KBM-7 (cell line): Measurements from ENCODE around the gene TP53TG5.

Source experiments
- DNase-seq: peaks from one replicate; pipeline ENCODE4 v3.0.0-alpha.2; 2015
- in situ Hi-C: fragments of 300-500 bp; cut with MboI; formaldehyde crosslinking; loops from 2 replicates; pipeline ENCODE4 v1.14.3; 2020; ENCODE audit warnings: low sequenced_read_pairs, low pct_unique_long_range_greater_than_20kb, mixed read lengths

The TP53TG5 gene

GRCh38 chr20:45378191-45378590 lies at the start of gene TP53TG5:
TSS of gene TP53TG5 (minus strand) at chr20:45378325. CDS start at chr20:45378236, 89 bp downstream.
- in situ Hi-C loops: no loop called here
- DNase-seq: no peak

DNA sequence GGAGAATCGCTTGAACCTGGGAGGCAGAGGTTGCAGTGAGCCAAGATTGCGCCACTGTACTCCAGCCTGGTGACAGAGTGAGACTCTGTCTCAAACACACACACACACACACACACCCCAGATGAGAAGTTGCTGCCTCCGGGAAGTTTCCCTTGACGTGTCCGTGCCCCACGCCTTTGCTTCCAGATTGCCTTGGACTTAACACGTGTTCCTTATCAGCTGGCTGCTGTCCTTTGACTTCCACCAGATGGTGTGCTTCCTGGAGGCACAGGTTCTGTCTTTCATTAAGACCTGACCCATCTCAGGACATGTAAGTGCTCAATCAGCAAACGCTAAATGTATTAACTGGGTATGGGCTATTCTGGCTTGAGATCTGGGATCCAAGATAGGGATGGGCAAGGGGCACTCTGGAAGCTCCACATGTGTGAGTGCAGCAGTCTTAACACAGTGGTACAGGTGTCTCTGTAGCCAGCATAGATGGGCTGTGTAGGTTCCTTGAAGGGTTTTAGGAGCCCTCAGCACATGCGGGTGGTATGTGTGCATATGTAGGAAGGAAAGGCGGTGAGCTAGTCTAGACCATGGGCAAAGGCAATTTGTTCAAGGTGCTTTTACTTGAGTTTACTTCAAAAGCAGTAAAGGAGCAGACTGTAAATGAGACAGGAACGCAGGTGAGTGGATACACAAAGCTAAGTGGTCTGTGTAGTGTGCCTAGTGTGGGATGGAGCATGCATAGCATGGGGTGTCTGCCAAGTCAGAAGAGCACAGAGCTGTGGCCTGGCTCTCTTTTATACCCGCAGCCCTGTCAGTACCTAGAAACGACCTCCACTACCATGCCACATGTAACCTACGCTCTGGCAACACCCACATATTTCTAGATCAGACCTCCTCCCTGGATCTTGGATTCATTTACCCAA lies 49.4 kb upstream of the TP53TG5 start:
- in situ Hi-C loops: no loop called here
- DNase-seq: no peak

GRCh38 chr20:45426320-45427016 lies 48.3 kb upstream of the TP53TG5 start:
- in situ Hi-C loops: no loop called here
- no peak for DNase-seq

DNA sequence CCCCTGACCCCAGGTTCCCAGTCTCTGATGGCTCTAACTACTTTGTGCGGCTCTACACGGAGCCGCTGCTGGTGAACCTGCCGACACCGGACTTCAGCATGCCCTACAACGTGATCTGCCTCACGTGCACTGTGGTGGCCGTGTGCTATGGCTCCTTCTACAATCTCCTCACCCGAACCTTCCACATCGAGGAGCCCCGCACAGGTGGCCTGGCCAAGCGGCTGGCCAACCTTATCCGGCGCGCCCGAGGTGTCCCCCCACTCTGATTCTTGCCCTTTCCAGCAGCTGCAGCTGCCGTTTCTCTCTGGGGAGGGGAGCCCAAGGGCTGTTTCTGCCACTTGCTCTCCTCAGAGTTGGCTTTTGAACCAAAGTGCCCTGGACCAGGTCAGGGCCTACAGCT lies 47.4 kb upstream of the TP53TG5 start:
- DNase-seq: no peak
- in situ Hi-C loops: no loop called here

DNA sequence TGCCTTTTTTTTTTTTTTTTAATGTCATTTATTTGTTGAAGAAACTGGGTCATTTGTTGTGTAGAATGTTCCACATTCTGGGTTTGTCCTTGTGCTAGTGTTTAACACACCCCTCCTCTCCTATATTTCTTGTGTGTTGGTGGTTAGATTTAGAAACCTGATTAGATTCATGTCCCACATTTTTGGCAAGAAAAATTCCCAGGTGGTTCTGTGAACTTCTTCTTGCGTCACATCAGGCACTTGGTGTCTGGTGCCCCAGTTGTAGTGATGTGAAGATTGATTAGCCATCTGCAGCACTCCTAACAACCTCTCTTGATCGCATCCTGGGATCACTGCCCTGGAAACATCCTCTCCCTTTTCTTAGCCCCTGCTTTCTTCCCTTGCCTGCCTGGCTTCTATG lies 45.6 kb upstream of the TP53TG5 start:
- DNase-seq: no peak
- in situ Hi-C loops: no loop called here

GRCh38 chr20:45420125-45420524 lies 42.0 kb upstream of the TP53TG5 start:
- in situ Hi-C loops: no loop called here
- no peak for DNase-seq

DNA sequence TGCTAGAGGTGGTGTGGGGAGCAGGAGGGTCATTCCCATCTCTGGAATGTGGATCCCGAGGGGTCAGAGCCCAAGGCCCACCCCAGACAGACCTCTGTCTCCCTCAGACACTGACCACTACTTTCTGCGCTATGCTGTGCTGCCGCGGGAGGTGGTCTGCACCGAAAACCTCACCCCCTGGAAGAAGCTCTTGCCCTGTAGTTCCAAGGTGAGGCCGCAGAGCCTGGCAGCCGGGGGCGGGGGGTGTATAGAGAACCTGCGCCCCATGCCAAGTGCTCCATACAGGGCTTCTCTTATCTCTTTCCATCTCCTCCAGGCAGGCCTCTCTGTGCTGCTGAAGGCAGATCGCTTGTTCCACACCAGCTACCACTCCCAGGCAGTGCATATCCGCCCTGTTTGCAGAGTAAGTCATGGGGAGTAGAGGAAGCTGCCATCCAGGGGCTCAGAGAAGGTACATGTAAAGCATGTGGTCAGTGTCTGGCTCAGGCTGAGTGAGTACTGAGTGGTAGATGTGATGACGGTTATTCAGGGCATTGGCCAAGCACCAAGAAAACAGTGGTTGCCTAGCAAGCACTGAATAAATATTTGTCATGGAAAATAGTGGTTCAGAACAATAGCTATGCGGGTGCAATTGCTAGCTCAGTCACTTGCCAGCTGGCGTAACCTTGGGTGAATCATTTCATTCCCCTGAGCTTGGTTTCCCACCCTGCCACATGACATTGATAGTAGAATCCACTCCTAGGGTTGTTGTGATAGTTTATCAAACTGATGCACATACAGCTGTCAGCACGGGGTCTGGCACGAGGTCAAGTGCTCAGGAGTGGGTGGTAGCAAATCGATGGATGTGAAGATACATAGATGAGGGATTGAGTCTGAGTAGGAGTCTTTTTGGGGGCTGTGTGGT lies 41.3 kb upstream of the TP53TG5 start:
- in situ Hi-C loops: no loop called here
- no peak for DNase-seq

DNA sequence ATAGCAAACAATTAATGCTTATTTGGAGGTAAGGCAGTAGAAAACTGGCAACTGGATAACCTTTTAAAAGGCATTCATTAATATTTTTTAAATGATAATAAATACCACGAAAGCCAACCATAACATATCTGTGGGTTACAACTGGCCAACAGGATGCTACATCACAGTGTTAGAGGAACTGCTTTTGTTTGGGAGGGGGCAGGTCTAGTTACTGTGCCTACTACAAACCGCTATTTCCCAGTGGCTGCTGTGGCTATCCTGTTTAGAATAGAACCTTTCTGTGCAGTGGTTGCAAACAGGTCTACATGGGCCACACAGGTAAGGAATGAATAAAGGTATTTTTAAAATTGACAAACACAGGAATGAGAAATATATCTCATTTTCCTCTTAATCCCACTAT lies 38.8 kb upstream of the TP53TG5 start:
- no peak for DNase-seq
- in situ Hi-C loops: no loop called here

DNA sequence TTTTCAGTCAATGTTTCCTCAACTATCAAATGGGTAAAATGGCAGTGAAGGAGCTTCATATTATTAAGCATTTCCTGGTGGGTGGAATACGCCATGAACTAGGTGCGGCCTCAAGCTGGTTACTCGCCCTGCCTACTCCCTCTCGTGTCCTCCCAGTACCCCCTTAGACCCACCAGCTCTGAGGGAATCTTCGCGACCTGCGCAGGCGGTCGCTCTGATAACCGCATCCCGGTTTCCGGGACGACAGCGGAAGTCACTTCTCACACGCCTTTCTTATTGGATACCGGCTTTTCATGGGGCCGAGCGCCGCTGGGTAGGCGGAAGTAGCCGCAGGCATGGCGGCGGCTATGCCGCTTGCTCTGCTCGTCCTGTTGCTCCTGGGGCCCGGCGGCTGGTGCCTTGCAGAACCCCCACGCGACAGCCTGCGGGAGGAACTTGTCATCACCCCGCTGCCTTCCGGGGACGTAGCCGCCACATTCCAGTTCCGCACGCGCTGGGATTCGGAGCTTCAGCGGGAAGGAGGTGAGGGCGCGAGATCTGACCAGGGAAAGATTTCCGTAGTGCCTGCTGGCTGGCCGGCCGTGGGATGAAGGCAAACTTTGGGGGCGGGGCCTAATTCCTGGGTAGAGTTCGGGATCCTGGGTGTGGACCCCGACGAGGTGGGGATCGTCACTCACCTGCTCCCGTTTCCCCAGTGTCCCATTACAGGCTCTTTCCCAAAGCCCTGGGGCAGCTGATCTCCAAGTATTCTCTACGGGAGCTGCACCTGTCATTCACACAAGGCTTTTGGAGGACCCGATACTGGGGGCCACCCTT lies 37.9 kb upstream of the TP53TG5 start, which contains the start of gene PIGT:
PIGT (plus strand) TSS at position 320 of the 816 bp plus-strand sequence; CDS start at position 336, 16 bp downstream.
- in situ Hi-C loops: no loop called here
- DNase-seq: peak; percentile 86

DNA sequence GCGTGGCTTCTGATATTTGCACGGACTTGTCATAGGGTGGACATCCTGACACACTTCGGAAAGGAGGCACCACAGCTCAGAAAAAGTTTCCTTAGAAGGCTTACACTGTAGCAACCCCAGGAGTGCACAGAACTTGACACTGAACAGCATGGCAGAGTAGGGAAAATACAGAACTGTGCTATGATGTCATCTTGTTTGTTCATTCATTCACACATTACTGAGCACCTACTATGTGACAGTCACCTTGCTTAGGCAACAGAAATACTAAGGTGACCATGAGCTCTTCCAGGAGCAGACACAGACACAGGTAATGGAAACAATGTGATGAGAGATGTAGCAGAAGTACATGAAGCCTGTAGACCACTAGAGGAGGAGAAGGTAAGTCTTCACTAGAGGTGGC lies 35.4 kb upstream of the TP53TG5 start:
- DNase-seq: no peak
- in situ Hi-C loops: no loop called here

DNA sequence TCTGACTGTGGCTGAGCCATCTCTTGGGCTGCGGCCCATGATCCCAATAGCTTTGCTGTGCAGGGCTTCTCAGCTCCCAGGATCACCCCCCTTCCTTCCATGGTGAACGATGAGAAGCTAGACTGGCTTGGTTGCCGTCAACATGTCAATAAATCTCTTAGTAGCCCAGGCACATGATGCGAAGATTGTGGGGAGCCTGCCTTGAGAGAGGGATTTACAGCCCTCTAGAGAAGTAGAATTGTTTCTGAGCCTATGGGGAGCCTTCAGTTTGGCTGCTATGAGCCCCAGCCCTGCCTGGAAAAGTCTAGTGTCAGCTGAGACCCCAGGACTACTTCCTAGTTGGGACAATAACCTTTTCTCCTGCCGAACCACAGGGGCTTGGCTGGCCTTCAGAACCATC lies 34.5 kb upstream of the TP53TG5 start:
- in situ Hi-C loops: no loop called here
- DNase-seq: no peak

DNA sequence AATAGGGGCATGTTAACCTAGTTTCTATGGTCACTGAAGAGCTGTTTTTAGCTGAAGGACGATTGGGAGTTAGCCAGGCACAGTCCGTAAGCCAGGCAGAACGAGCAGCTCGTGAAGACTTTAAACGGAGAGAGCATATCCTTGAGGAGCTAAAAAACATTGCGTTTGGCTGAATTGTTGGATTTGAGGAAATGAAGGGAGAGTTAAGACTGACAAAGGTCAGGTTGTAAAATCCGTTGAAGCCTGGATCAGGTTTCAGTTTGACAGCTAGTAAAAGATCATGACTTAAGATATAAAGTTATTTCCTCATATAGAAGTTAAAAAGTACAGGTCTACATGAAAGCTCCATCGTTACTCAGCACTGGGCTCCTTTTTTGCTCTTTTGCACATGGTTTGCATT lies 32.8 kb upstream of the TP53TG5 start:
- peak; percentile 19 for DNase-seq
- in situ Hi-C loops: no loop called here

- in situ Hi-C loops: no loop called here
- no peak for DNase-seq
These were observed 31.6 kb upstream of the TP53TG5 start for GRCh38 chr20:45409521-45410272.

GRCh38 chr20:45408646-45409213 lies 30.6 kb upstream of the TP53TG5 start:
- peak; percentile 61 for DNase-seq

DNA sequence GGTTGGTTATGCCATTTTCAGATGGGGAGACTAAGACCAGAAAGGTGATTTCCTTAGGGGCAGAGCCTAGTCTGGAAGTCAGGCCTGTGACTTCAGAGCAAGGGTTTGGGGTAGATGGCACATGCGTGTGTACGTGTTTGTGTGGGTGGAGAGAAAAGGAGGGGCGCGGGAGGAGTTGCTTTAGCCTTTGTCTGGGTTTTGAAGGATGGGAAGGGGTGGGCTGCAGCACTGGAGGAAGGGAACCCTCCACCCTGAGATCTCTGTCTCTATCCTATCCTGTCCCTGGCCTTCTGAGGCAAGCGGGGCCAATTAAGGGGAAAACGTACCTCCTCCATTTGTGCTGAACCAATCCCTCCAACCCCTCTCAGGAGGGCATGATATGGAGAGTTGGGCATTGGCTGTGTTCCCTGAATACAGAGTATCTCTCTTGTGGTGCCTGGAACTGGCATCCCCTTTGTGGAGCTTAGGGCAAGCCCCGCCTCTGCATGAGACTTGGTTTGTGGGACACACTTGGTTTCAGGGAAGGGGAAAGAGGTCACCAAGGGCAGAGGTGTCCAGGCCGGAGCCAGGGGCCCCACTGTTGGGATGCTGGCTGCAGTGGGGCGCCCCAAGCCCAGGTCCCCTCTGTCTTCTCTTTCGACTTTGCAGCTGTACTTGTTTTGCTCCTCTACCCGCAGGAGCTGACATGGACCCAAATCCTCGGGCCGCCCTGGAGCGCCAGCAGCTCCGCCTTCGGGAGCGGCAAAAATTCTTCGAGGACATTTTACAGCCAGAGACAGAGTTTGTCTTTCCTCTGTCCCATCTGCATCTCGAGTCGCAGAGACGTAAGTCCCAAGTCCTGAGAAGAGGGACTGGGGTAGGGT lies 29.9 kb upstream of the TP53TG5 start, which contains the start of gene DBNDD2:
DBNDD2 (plus strand) TSS at position 507 of the 863 bp plus-strand sequence; CDS start at position 686, 179 bp downstream.
- in situ Hi-C loops: no loop called here
- no peak for DNase-seq

More at GRCh38 chr20:45408646-45409213, 30.6 kb upstream of the TP53TG5 start:
- in situ Hi-C loops: no loop called here

DNA sequence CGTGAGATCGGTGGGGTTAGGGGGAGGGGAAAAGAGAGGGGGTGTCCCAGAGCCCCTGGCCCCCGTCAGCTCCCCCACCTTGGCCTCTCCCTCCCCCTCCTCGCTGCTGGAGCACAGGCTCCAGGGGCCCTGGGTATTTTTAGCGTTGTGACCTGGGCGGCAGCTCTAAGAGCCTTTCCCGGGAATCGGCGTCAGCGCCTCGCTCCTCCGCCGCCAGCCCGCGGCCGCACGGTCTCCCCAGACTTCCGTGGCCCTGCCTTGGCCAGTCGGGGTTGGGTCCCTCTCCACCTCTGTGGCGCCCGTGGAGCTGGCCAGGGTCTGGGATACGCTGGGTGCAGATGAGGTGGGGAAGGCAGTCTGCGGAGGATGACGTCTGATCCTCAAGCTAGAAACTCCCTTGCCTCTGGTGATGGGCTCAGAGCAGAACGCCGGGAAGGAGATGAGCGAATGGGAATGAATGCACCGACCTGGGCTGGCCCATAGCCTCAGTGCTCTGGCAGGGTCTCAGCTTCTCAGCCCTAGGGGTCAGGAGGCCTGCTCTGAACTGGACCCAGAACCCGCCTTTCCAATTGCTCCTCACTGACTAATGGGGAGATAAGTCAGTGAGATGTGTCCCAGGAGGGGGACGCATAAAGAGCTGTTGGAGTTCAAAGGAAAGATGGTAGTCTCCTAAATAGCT lies 29.1 kb upstream of the TP53TG5 start:
- in situ Hi-C loops: no loop called here
- DNase-seq: no peak
